HEK293 (cell line): ENCODE data around the gene DFFA.

Experiments used
- BCL11B ChIP-seq: fragments of 450-650 bp; formaldehyde crosslinking; IDR thresholded peaks from 2 replicates; pipeline ENCODE4 v1.5.1; 2016; ENCODE audit warnings: low read depth, missing biosample characterization, missing genetic modification characterization
- CTCF ChIP-seq: fragments of 450-650 bp; formaldehyde crosslinking; IDR thresholded peaks from 2 replicates; pipeline ENCODE4 v1.5.1; 2016; ENCODE audit warnings: missing biosample characterization, missing genetic modification characterization
- KLF16 ChIP-seq: fragments of 450-650 bp; formaldehyde crosslinking; IDR thresholded peaks from 2 replicates; pipeline ENCODE4 v1.5.1; 2017; ENCODE audit warnings: missing biosample characterization, missing genetic modification characterization
- YY1 ChIP-seq: fragments of 450-650 bp; formaldehyde crosslinking; IDR thresholded peaks from 2 replicates; pipeline ENCODE4 v1.5.1; 2018; ENCODE audit warnings: missing biosample characterization, missing genetic modification characterization
- ZNF175 ChIP-seq: fragments of 450-650 bp; formaldehyde crosslinking; IDR thresholded peaks from 2 replicates; pipeline ENCODE4 v1.5.1; 2016; ENCODE audit warnings: missing biosample characterization, missing genetic modification characterization
- ZNF266 ChIP-seq: fragments of 450-650 bp; formaldehyde crosslinking; IDR thresholded peaks from 2 replicates; pipeline ENCODE4 v1.5.1; 2016; ENCODE audit warnings: missing biosample characterization, missing genetic modification characterization, low read depth
- ZNF426 ChIP-seq: fragments of 450-650 bp; formaldehyde crosslinking; IDR thresholded peaks from 2 replicates; pipeline ENCODE4 v1.5.1; 2017; ENCODE audit warnings: missing biosample characterization, missing genetic modification characterization, mild to moderate bottlenecking, inconsistent platforms, moderate library complexity
- ZNF707 ChIP-seq: fragments of 450-650 bp; formaldehyde crosslinking; IDR thresholded peaks from 2 replicates; pipeline ENCODE4 v1.5.1; 2016; ENCODE audit warnings: missing biosample characterization, missing genetic modification characterization
- ZNF747 ChIP-seq: fragments of 450-650 bp; formaldehyde crosslinking; IDR thresholded peaks from 2 replicates; pipeline ENCODE4 v1.5.1; 2016; ENCODE audit warnings: missing biosample characterization, missing genetic modification characterization
- ZNF792 ChIP-seq: fragments of 450-650 bp; formaldehyde crosslinking; IDR thresholded peaks from 2 replicates; pipeline ENCODE4 v1.5.1; 2016; ENCODE audit warnings: missing biosample characterization, missing genetic modification characterization
- ZNF830 ChIP-seq: fragments of 450-650 bp; IDR thresholded peaks from 2 replicates; pipeline ENCODE4 v1.5.0; 2018; ENCODE audit warnings: missing biosample characterization, missing genetic modification characterization, low read depth, mild to moderate bottlenecking, moderate library complexity
- TF ChIP-seq, protein P1 (sequence below): fragments of 450-650 bp; formaldehyde crosslinking; IDR thresholded peaks from 2 replicates; pipeline ENCODE4 v1.5.1; 2017; ENCODE audit warnings: missing biosample characterization, mild to moderate bottlenecking, missing genetic modification characterization, moderate library complexity

DNA sequence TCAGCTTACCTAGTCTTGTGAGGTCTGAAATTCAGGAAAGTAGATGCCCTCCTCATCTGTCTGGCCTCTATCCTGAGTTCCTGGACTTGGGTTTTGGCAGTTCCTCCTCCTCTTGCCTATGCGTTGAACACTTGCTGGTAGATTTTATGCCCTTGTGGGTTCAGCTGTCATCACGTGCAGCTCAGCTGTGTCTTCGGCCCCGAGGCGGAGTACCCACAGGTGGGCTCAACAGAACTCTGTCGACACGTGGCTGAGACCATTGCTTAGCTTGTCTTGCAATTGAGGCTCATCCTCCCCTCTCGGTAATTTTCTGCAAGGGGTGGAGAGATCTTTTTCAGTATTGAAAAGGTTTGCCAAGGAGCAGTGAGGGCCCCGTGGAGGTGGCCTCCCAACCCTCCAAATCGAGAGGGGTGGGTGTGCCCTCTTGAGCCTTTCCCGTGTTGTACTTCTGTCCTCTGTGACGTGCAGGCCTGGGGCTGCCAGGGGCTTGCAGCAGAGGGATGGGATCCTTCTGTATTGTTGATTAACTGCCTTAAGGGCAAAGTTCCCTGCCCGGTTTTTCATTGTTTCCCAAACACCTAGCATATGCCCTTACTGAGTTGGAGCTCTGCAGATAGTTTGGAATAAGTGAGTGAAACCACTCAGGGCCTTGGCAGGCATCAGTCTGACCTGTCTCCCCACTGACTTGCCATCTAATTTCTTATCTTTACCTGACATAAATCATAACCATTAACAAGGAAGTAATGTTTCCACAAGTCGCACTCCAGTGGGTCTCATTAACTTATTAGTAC lies 39.2 kb downstream of the DFFA start:
- no peak for TF ChIP-seq ZNF175 (tag by site-specific recombination)
- TF ChIP-seq, protein P1, sequence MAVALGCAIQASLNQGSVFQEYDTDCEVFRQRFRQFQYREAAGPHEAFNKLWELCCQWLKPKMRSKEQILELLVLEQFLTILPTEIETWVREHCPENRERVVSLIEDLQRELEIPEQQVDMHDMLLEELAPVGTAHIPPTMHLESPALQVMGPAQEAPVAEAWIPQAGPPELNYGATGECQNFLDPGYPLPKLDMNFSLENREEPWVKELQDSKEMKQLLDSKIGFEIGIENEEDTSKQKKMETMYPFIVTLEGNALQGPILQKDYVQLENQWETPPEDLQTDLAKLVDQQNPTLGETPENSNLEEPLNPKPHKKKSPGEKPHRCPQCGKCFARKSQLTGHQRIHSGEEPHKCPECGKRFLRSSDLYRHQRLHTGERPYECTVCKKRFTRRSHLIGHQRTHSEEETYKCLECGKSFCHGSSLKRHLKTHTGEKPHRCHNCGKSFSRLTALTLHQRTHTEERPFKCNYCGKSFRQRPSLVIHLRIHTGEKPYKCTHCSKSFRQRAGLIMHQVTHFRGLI (tag by site-specific recombination), result no peak
- no peak for TF ChIP-seq ZNF830
- no peak for TF ChIP-seq CTCF (tag by site-specific recombination)
- TF ChIP-seq ZNF426, result no peak
- no peak for TF ChIP-seq ZNF792
- no peak for TF ChIP-seq BCL11B (tag by site-specific recombination)
- no peak for TF ChIP-seq ZNF747 (tag by site-specific recombination)
- TF ChIP-seq ZNF707 (tag by site-specific recombination), result no peak
- TF ChIP-seq YY1 (tag by site-specific recombination), result no peak
- no peak for TF ChIP-seq ZNF266 (tag by site-specific recombination)
- no peak for TF ChIP-seq KLF16
